Large intestine (tissue), 3 donors: Measurements from ENCODE around the gene DCN. TPM values are rescaled to one million over a fixed set of nuclear protein-coding genes. Genes with fewer than 3 reads are reported as not detected.

Experiments used
- DNase-seq, 2 donors: peaks; one replicate each; pipeline versions ENCODE4 v3.0.0 to v3.0.0-alpha.2; 2013
- H3K27ac ChIP-seq: one replicate; pipeline ENCODE4 v1.5.1; 2013; ENCODE audit warnings: low read length
- H3K27me3 ChIP-seq: 2 replicates; pipeline ENCODE4 v1.6.1; 2013; ENCODE audit warnings: low read length; ENCODE audit not compliant: control insufficient read depth, insufficient read depth
- H3K36me3 ChIP-seq: 2 replicates; pipeline ENCODE4 v1.6.1; 2013; ENCODE audit warnings: low read length; ENCODE audit not compliant: control insufficient read depth, insufficient read depth
- H3K4me1 ChIP-seq: one replicate; pipeline ENCODE4 v1.6.1; 2013; ENCODE audit warnings: low read length; ENCODE audit not compliant: control insufficient read depth, insufficient read depth
- H3K4me3 ChIP-seq: one replicate; pipeline ENCODE4 v1.5.1; 2013; ENCODE audit warnings: low read length
- H3K9me3 ChIP-seq: one replicate; pipeline ENCODE4 v1.6.1; 2013; ENCODE audit warnings: mild to moderate bottlenecking, low read depth, low read length, moderate library complexity; ENCODE audit not compliant: control insufficient read depth
- whole genome bisulfite sequencing: methylation state at CpG from one replicate; pipeline ENCODE4 v1.1.5; 2013; ENCODE audit warnings: low lambda C conversion rate; ENCODE audit not compliant: insufficient coverage; 5-methylcytosine and 5-hydroxymethylcytosine counted together
- polyA plus RNA-seq: library from polyadenylated mRNA; unstranded; fragments of 120-200 nt; gene quantifications from one replicate; pipeline ENCODE4 v1.2.1, GENCODE V29; 2013

Gene DCN
- polyA plus RNA-seq, 1 donor, result 568 TPM

DNA sequence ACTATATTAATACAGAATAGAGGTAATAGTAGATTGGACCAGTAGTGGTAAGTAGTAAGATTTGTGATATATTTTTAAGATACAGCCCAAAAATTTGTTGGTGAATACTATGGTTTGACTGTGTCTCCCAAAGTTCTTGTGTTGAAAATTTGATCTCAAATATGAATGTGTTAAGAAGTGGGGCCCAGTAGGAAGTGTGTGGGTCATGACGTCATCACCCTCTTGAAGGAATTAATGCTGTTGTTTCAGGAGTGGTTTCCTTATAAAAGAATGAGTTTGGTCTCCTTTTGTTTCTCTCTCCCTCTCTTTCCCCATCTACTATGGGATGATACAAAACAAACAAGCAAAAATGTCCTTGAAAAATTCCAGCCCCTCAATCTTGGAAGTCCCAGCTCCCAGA is 87.7 kb downstream of the DCN start:
- H3K27ac ChIP-seq, result no peak overlapping the region
- peaks cover 2% of the 10 kb centered on the region for H3K9me3 ChIP-seq
- WGBS, result no CpG with 5 or more reads among the region's 1 CpG
- no peak overlapping the region for H3K4me3 ChIP-seq
- no peak for DNase-seq
- peaks cover 3% of the 10 kb centered on the region for H3K4me1 ChIP-seq
- H3K36me3 ChIP-seq, result no peaks in the 10 kb centered on the region
- H3K27me3 ChIP-seq, result no peaks in the 10 kb centered on the region

DNA sequence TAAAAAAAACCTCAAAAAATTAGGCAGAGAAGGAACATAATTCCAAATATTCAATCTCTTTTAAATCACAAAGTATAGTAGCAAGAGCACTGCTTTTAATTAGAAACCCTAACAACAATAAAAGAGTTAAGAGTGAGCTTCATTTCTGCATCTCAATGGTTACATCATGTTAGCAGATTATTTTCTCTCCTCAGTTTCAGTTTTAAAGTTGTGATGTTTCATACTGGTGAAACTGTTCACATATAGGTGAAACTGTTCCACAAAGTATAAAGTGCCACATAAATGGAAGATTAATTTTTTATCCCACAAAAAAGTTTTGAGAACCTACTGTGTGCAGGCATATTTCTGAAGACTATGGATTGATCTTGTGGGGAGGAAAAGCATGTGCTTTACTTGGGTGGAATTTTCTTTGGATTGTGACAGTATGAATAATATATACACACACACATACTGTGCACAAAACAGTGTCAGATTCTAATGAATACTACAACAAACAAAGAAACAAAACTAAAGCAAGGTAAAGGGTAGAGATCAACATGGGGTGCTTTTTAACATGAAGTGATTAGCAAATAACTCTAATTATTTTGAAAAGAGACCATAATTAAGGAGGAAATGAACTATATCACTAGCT is 88.5 kb downstream of the DCN start:
- Histone ChIP-seq H3K4me1 (no peaks in the 10 kb centered on the region), H3K27me3 (no peaks in the 10 kb centered on the region), H3K9me3 (peaks cover 6% of the 10 kb centered on the region), H3K4me3 (no peak overlapping the region), H3K27ac (no peak overlapping the region), H3K36me3 (no peaks in the 10 kb centered on the region)
- no peak for DNase-seq

DNA sequence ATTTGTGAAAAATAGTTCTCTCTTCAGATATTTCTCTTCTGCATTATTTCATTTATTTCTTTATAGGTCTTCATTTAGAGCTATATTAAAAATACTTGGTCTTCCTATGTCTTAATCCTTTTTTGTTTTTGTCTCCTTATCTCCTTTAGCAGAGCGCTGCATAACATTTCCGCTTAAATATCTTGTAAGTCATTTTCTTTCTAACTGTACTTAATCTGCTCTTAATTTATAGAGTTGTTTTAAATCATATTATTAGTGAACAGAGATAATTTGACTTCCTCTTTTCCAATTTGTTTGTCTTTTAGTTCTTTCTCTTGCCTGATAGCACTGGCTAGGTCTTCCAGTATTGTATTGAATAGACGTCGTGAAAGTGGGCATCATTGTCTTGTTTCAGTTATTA is 89.3 kb downstream of the DCN start:
- Histone ChIP-seq H3K4me3 (no peak overlapping the region), H3K36me3 (no peaks in the 10 kb centered on the region), H3K9me3 (peaks cover 8% of the 10 kb centered on the region), H3K4me1 (no peaks in the 10 kb centered on the region), H3K27me3 (no peaks in the 10 kb centered on the region), H3K27ac (no peak overlapping the region)
- no peak for DNase-seq
- 60% methylated on average over 2 of the region's 4 CpGs for WGBS

DNA sequence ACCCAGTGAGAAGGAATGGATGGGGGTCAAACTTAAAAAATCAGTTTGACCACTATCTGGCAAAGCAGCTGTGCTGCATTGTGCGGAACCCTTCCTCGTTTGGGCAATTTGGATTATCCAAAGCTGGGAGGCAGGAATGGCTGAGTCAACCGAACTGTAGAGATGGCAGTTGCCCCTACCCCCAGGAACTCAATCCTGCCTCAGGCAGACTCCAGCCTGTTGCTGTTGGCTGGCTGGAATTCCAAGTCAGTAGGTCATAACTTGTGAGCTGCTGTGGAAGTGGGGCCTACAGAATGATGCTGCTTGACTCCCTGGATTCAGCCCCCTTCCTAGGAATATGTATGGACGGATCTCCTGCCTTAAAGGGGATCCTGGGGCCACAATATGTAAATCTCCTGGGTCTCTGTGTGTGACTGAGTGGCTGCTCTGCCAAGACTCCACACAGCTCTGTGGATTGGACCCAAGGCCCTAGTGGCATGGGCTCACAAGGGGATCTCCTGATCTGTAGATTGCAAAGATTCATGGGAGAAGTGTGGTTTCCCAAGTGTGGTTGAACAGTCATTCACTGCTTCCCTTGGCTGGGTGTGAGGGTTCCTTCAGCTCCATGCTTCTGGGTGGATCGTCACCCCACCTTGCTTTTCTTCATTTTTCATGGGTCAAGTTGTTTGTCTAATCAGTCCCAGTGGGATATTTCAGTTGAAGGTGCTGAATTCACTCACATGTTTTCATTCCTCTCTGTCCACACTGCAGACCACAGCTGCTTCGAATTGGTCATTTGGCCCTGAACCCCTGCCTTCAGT is 90.5 kb downstream of the DCN start:
- Histone ChIP-seq H3K27ac (no peak overlapping the region), H3K4me1 (no peaks in the 10 kb centered on the region), H3K27me3 (no peaks in the 10 kb centered on the region), H3K36me3 (no peaks in the 10 kb centered on the region), H3K9me3 (peaks cover 8% of the 10 kb centered on the region), H3K4me3 (no peak overlapping the region)
- WGBS, result no CpG with 5 or more reads among the region's 6 CpGs
- no peak for DNase-seq

Other genes starting within 250 kb of the DCN start
- gene CCER1, start 227.6 kb downstream of the DCN start, polyA plus RNA-seq, result not detected
- 0.13 TPM for gene EPYC, start 177.8 kb downstream of the DCN start, polyA plus RNA-seq
- 0.22 TPM for gene KERA, start 124.8 kb downstream of the DCN start, polyA plus RNA-seq
- gene LUM, start 71.3 kb downstream of the DCN start, polyA plus RNA-seq, result 366 TPM